Measurements from ENCODE around the gene ZNF383.
"Not testable (repeated sequence)": the region's sequence is repeated elsewhere in the genome, so short reads cannot be mapped to it uniquely, and the experiment has no call there.

ZNF383 gene

DNA sequence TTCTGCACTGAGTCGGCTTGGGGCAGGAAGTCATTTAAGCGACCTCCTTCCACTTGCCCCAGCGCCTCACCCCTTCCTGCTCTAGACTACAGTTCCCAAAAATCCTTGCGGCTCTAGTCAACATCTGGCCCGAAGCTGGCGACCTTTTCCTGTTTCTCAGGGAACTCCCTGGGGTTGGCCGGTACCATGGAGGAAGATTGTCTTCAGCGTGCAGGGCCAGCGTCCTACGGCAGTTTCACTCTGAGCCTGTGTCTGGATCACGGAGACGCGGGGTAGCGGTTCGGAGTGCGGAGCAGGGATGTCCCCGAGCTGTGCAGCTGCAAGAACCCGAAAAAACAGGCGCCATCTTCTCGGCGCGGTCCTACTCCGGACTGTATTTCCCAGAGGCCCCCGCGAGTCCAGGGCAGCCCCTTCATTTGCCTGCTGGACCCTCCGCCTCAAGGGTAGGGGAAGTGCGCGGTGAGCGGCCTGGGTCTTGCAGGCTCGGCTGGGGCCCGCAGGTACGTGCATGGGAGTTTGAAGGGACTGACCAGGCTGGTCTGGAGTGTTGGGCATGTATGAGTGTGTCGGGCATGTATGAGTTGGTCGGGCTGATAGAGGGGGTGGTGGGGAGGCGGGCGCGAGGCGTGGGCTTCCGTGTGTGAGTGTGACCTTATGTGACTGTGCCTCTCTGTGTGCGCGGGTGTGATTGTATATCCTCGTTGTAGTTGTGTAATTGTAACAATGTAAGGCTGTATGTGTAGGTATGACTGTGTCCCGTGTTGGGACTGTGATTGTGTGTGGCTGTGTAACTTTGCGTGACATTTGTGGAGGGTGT lies at the start of gene ZNF383:
ZNF383 (plus strand) TSS at position 440 of the 817 bp plus-strand sequence. CDS start 12,240 bp downstream, outside the sequence.
- peak; percentile 96 for DNase-seq

DNA sequence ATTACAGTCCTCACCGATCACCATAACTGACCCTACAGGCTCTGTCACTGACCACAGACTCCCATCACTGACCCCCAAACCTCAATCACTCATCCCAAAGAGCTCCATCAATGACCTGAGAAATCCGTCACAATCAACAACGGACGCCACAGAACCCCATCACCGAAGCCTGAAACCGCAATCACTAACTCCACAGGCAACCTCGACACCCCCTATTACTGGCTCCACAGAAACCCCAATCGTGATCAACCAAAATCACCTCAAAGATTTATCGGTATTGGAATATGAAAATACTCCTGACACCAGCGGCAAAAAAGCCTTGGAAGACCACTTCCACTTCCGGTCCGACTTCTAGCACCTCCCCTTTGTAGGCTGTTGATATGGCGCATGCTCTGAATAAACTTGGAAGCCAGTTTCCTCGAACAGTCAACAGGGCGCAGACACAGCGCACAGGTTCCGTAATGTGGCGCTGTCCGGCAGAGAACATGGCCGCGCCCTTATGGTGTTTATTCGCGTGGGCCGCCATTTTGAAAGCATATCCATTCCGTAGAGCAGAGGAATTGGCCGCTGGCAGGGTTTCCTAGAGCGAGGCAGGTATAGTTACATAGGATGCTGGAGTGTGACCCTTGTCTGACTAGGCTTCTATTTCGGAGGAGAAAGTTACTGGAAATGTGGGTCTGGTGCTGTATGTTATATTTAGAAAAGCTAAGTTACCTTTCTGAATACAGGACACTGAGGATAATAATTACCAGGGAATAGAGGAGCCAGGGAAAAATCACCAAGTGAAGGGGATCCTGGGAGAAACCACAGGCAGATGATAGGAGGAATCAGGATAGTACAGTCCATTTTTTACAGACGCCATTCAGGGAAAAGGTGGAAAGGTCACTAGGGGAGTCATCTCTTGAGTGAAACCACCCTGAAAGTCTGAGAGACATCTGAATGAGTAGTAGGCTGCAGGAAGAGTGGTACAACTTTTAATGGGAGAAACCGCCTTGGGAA lies 45.3 kb upstream of the ZNF383 start, which contains the start of gene ZNF585A:
ZNF585A (minus strand) TSS at position 328 of the 999 bp plus-strand sequence. CDS start 2,785 bp downstream, outside the sequence.
- DNase-seq, result peak; percentile 95

DNA sequence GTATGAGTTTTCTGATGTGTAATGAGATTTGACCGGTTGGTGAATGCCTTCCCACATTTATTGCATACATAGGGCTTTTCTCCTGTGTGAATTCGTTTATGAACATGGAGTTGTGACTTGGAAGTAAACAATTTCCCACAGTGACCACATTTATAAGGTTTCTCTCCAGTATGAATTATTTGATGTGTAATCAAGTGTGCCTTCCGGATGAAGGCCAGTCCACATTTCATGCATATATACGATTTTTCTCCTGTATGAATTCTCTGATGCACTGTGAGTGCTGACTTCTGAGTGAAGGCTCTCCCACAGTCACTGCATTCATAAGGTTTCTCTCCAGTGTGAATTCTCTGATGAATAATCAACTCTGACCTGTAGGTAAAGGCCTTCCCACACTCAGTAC lies 31.9 kb upstream of the ZNF383 start:
- not testable (repeated sequence) for DNase-seq

GRCh38 chr19:37195248-37195647 lies 22.8 kb upstream of the ZNF383 start:
- DNase-seq, result not testable (repeated sequence)

GRCh38 chr19:37197115-37197514 lies 20.9 kb upstream of the ZNF383 start:
- DNase-seq, result not testable (repeated sequence)

GRCh38 chr19:37197768-37198167 lies 20.2 kb upstream of the ZNF383 start:
- no peak for DNase-seq

GRCh38 chr19:37217480-37217774 lies 587 bp upstream of the ZNF383 start:
- no peak for DNase-seq

- no peak for DNase-seq
These were observed 550 bp downstream of the ZNF383 start for GRCh38 chr19:37218592-37218935.

- DNase-seq, result no peak
These were observed 2.4 kb downstream of the ZNF383 start for GRCh38 chr19:37220383-37220782.

DNA sequence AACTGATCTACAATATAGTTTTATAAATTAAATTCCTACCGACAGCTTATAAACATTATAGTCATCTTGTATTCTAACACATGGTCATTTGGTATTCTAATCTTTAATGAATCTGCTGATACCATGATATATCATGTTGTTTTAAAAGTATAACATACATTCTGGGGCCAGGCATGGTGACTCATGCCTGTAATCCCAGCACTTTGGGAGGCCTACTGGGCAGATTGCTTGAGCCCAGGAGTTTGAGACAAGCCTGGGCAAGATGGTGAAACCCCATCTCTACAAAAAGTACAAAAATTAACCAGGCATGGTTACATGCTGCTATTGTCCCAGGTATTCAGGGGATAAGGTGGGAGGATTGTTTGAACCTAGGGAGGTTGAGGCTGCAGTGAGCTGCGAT lies 3.1 kb downstream of the ZNF383 start:
- no peak for DNase-seq

GRCh38 chr19:37226248-37226647 lies 8.2 kb downstream of the ZNF383 start:
- no peak for DNase-seq

GRCh38 chr19:37227996-37228395 lies 10.0 kb downstream of the ZNF383 start:
- peak; percentile 30 for DNase-seq

DNA sequence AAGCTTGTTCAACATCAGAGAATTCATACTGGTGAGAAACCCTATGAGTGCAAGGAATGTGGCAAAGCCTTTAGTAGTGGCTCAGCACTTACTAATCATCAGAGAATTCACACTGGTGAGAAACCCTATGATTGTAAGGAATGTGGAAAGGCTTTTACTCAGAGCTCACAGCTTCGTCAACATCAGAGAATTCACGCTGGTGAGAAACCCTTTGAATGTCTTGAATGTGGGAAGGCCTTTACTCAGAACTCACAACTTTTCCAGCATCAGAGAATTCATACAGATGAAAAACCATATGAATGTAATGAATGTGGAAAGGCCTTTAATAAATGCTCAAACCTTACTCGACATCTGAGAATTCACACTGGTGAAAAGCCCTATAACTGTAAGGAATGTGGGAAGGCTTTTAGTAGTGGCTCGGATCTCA lies 25.2 kb downstream of the ZNF383 start:
- no peak for DNase-seq

DNA sequence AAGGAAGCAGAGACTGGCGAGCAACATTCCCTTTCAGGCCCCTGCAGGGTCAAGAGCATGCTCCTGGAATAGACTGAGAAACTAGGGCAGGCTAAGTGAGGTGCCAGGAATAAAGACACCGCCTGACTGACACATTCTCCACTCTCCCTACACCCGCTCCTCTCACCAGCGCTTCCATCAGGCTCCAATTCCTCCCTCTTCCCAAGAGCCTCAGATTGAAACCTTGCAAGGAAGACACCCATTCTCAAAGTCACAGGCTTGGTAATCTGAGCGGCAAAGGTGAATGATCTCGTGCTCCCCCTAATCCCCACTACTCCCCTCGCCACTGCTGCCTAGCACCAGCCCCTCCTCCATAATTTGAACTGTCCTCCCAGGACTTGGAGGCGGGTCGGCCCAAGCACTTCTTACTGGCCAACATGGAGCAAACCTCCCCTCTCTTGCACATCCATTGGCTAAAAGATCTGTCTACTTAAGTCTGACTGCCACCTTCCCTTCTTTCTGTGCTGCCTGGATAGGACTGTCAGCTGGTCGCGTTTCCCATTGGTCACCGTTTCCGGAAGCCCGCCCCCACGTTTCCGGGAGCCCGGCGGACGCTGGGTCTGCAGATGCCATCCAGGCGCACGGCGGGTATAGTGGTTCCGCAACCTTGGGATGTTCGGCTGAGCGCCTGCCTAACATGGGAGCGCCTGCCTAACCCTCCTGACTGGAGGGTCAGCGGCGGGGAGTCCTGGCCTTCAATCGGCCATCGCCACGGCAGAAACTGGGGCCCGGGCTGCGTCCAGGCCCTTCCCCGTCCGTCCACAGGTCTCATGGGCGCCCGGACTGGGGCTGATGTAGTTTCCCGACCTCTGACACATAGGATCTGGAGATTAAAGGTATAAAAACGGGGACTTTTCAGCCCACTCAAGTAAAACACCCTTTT lies 33.6 kb downstream of the ZNF383 start:
- DNase-seq, result peak; percentile 97

- DNase-seq, result not testable (repeated sequence)
These were observed 45.0 kb downstream of the ZNF383 start for GRCh38 chr19:37263028-37263427.

GRCh38 chr19:37267005-37267404 lies 49.0 kb downstream of the ZNF383 start:
- not testable (repeated sequence) for DNase-seq

DNA sequence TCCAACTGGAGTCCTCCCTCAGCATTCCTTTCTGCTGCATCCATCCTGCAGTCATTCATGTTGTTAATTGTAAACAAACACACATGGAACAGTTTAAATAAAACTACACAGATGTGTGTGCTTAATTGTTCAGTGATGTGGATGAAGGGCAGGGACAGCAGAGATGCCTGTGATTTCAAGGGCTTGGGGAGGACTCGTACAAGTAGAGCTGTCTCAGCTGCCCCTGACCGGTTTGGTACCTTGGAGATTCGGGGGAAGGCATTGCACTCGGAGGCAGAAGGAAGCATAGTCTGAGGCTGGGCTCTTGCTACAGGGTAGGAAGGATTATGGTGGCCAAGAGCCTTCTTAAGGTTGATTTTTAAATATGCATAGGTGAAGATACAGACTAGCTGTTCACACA lies 49.7 kb downstream of the ZNF383 start:
- not testable (repeated sequence) for DNase-seq

GRCh38 chr19:37280656-37281055 lies 62.6 kb downstream of the ZNF383 start:
- DNase-seq, result not testable (repeated sequence)

- not testable (repeated sequence) for DNase-seq
These were observed 66.0 kb downstream of the ZNF383 start for GRCh38 chr19:37284020-37284419.

DNA sequence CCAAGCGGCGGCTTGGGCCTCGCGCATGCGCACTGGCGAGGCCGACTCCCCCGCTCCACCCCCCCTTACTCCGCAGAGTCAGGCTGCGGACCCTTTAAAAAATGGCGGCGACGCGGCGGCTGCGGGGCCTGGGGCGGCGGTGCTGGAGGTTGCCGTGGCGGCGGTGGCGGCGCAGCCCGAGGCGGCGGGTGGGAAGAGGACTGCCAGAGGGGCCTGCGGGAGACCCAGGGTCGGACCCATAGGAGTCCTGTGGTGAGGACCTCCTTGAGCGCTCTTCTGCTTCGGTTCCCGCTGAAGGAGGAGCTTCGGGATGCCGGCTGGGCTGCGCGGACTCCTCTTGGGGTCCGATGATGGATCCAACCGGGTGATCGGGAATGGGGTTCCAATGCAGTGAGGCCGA lies 71.2 kb downstream of the ZNF383 start:
- not testable (repeated sequence) for DNase-seq

- DNase-seq, result not testable (repeated sequence)
These were observed 75.3 kb downstream of the ZNF383 start for GRCh38 chr19:37292998-37293939.

Data from right hindlimb (tissue), 1 donor.